GM18498 (cell line): ENCODE measurements around the gene ANKRD55.
"Not testable (repeated sequence)": the region's sequence is repeated elsewhere in the genome, so short reads cannot be mapped to it uniquely, and the experiment has no call there.

Source experiments
- ATAC-seq: cut with Tn5 transposase; IDR thresholded peaks from one replicate; pipeline ENCODE4 v1.9.1; 2021; ENCODE audit warnings: mild to moderate bottlenecking, moderate library complexity; ENCODE audit not compliant: unreplicated experiment

ANKRD55 gene

DNA sequence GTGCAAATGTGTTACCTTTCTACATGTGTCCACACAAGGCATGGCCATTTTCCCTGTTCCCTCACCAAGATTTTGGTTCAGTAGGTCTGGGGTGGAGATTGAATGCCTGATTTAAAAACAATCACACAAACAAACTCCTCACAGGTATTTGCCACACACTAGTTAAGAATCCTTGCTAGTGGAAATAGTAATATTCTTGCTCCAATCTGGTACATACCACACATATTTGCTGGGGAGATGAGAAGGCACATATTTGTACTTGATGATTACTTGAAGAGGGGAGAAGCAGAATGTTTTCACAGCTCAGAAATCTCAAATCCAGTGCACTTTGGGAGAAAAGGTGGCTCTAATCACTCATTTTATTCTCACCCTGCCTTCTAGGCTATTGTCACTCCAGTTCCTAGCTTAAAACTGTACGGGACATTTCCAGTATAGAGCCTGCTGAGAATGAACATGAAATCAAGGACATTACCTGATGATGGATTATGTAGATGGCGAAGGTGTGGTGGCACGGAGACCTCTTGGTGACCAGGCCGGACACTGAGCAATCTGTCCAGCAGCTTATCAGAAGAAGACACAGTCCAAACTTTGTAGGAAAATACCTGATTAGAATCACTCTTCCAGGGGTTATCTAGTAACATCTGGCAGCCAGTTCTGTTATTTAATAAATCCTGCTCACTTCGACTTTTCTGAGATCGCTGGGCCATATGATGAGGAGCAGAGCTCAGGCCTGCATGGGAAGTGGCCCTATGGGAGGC, 122.3 kb downstream of the ANKRD55 start:
- no peak for ATAC-seq

GRCh38 chr5:56108246-56108645, 124.9 kb downstream of the ANKRD55 start:
- ATAC-seq: no peak

DNA sequence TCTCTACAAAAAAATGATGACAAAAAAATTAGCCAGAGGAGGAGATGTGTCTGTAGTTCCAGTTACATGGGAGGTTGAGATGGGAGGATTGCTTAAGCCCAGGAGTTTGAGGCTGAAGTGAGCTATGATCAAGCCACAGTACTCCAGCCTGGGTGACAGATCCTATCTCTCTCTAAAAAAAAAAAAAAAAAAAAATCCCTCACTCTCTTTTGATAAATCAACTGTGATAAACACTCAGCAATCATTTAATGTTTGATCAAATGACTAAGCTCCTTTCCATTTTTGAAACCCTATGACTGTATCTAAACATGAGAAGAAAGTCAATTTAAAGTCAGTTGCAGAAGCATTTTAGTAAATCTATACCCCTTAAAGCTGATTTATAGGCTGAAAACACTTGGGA, 126.3 kb downstream of the ANKRD55 start:
- ATAC-seq: no peak

DNA sequence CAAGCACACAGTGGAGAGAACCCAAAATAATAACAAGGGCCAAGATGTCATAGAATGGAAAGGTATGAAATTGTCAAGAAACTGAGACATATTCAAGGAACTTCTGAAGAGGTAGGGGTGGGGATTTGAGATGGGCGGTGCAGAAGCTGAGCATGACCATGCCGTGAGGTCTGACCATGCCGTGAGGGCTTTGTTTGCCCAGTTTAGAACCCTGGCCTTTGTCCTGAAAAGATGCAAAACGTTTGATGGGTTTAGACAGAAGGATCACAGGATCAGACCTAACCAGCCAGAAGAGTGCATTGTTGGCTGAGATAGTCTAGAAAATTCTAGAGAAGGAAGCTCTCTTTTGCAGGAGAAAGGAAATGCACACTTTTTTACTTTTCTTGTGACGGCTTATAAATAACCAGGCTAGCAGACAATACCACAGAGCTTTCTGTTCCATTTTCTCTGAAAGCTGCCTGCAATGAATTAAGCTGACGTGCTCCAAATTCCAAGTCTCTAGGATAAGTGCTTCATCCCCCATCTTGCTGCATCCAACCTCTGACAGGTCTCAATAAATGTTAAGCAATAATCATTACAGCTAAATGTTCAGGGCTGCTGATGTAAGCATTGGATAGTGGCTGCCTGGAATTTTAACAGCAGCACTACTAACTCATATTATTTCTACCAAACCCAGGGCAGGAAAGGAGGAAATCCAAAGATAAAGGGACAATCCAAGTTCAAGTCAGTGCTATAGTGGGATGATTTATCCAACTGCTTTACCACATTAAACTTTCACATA, 127.4 kb downstream of the ANKRD55 start:
- ATAC-seq: no peak

DNA sequence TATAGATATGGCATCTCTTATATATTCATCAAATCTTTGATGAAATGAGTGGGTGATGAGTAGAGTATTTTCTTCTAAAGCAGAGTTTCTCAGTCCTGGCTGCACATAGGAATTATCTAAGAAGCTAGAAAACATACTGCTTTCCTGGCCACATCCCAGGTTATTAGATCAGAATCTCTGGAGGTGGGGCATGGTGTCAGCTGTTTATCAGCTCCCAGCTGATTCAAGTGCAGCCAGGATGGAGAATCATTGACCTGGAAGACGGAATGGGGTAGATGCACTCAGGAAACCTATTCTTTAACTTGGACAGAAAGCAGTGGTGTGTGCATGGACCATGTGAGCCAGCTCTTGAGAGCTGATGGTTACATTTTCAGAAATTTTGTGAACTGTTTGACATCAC, 130.2 kb downstream of the ANKRD55 start:
- ATAC-seq: no peak

- not testable (repeated sequence) for ATAC-seq
Observed at GRCh38 chr5:56102207-56102606, 130.9 kb downstream of the ANKRD55 start.

- no peak for ATAC-seq
Observed at GRCh38 chr5:56101180-56101579, 131.9 kb downstream of the ANKRD55 start.

- peak; percentile 41 for ATAC-seq
Observed at GRCh38 chr5:56100439-56101176, 132.5 kb downstream of the ANKRD55 start.

- ATAC-seq: no peak
Observed at GRCh38 chr5:56099346-56099745, 133.8 kb downstream of the ANKRD55 start.

- ATAC-seq: no peak
Observed at GRCh38 chr5:56097055-56097454, 136.1 kb downstream of the ANKRD55 start.

GRCh38 chr5:56095579-56096102, 137.5 kb downstream of the ANKRD55 start:
- ATAC-seq: peak; percentile 87

GRCh38 chr5:56094579-56095361, 138.4 kb downstream of the ANKRD55 start:
- no peak for ATAC-seq

DNA sequence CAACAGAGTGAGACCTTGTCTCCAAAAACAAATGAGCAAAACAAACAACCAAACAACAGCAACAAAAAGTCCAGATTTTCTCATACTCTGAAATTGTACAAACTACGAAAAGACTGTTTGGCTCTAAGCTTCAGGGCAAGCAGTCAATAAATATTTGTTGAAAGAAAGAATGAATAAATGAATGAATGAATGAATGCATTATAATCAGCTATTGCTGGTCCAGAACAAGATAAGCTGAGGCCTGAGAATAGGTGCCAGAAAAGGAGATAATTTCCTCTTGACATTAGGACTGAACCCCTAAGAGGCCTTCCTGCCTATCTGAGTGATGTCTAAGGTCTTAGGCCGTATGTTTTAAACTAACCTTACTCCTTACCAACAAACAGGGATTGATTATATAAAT, 139.2 kb downstream of the ANKRD55 start:
- ATAC-seq: no peak

GRCh38 chr5:56092115-56092514, 141.0 kb downstream of the ANKRD55 start:
- no peak for ATAC-seq

DNA sequence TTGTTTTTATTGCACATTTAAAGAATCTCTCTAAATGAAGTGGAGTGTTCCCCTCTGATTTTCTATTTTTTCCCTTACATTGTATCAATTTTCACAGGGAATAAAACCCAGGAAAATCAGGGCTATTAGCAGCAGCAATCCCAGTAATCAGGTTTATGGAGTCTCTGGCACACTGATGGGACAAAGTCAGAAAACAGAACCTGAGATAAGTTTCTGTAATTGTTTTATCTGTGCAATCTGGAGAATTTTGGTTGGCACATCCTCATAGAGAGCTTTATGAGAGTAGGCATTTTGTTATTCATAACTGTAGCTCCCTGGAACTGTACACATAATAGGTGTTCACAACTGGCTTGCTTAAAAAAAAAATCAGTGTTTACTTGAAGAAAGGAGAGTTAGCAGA, 141.5 kb downstream of the ANKRD55 start:
- ATAC-seq: no peak

DNA sequence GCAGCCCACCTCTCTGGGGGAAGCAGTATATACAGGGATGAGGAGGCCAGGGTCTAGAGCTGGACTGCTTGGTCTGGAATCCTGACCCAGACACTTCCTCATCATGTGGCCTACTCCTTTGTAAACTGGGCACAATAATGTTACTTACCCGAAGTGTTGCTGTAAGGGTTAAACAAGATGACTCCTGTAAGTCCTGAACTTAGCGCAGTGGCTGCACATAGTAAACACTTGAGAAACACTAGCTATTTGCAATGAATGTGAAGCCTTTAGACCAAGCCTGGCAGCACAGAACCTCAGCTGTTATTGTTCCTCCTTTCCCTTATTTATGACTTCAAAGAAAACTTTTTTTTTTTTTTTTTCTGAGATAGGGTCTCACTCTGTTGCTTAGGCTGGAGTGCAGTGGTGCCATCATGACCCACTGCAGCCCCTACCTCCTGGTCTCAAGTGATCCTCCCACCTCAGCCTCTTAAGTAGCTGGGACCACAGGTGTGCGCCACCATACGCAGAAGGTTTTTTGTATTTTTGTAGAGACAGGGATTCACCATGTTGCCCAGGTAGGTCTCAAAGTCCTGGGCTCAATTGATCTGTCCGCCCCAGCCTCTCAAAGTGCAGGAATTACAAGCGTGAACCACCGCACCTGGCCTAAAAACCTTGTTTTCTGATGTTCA, 142.2 kb downstream of the ANKRD55 start:
- ATAC-seq: no peak

- peak; percentile 90 for ATAC-seq
Observed at GRCh38 chr5:56088967-56089829, 143.9 kb downstream of the ANKRD55 start.

DNA sequence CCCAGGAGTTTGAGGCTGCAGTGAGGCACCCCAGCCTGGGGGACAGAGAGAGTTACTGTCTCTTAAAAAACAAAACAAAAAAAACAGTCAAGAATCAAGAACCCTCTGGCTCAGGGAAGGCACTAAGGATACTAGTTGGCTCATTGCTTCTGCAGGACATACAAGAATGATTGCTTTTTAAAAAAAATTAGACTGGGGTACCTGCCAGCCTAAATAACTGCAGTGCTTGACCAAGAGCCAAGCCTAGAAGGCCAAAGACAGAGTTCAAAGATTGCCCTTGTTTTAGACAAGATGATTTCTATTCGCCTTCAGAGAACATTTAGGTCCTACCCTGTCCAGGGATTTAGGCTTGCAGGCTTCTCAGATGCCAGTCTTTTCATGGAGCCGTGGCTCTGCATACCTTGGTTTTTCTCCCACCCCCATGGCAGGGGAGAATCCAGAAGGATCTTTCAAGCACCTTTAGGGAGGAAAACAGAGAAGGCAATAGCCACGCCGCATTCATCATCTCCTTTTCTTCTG, 144.6 kb downstream of the ANKRD55 start:
- no peak for ATAC-seq

- no peak for ATAC-seq
Observed at GRCh38 chr5:56085193-56085592, 147.9 kb downstream of the ANKRD55 start.
